OCI-LY7 (cell line): ENCODE results near the gene SNHG17.

Experiments
- EZH2phosphoT487 ChIP-seq: fragments of 200-600 bp; sonication (generic); IDR thresholded peaks from 2 replicates; pipeline ENCODE4 v1.6.1; 2018; ENCODE audit warnings: low read depth, borderline replicate concordance, mild to moderate bottlenecking, mixed run types, antibody characterized with exemption, low read length, moderate library complexity, mixed read lengths
- TF ChIP-seq, protein P1 (sequence below): fragments of 200-600 bp; sonication (generic); conservative IDR thresholded peaks from 2 replicates; pipeline ENCODE4 v1.5.1; 2014; ENCODE audit warnings: mild to moderate bottlenecking, antibody characterized with exemption, low read length, moderate library complexity, mixed read lengths

DNA sequence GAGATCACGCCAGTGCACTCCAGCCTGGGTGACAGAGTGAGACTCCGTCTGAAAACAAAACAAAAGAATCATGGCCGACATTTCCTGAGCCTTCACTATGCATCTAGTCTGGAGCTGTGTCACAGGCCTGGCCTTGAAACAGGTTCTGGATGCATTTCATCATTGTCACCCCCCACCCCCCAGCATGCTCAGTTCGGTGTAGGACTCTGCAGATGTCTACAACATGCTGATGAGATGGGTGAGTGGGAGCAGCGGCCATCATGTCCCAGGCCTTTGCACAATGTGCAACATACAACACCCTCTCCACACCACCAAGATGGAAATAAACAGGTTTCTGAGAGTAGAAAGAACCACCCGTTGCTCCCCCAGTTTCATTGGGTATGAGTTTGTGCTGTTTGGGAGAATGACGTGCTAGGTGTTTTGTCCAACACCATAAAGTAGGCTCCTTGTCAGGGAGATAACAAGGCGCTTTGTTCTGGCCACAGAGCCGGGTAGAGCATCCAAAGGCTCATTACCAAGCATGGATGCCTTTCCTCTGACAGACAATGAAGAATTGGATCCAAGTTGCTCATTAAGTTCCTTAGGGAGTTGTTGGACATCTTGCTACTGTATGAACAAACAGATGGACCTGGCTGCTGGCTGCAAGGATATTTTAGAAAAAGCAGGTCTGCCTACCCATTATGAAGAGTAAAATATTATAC is 22.1 kb downstream of the SNHG17 start:
- TF ChIP-seq, protein P1, sequence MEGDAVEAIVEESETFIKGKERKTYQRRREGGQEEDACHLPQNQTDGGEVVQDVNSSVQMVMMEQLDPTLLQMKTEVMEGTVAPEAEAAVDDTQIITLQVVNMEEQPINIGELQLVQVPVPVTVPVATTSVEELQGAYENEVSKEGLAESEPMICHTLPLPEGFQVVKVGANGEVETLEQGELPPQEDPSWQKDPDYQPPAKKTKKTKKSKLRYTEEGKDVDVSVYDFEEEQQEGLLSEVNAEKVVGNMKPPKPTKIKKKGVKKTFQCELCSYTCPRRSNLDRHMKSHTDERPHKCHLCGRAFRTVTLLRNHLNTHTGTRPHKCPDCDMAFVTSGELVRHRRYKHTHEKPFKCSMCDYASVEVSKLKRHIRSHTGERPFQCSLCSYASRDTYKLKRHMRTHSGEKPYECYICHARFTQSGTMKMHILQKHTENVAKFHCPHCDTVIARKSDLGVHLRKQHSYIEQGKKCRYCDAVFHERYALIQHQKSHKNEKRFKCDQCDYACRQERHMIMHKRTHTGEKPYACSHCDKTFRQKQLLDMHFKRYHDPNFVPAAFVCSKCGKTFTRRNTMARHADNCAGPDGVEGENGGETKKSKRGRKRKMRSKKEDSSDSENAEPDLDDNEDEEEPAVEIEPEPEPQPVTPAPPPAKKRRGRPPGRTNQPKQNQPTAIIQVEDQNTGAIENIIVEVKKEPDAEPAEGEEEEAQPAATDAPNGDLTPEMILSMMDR, result no peak
- TF ChIP-seq EZH2phosphoT487, result no peak
